OCI-LY7 (cell line): Measurements from ENCODE around the gene SOX9. TPM values are rescaled to one million over a fixed set of nuclear protein-coding genes. Genes with fewer than 3 reads are reported as not detected.

Experiments
- BruUV-seq: library from RNA; stranded (reverse); fragments of 400-500 nt; replicated peaks from 2 replicates; lab custom pipeline; 2021; lab: Mats Ljungman, UMichigan
- CTCF ChIA-PET: fragments of 300-600 bp; sonication (Branson Sonifier 250); formaldehyde crosslinking; loops from one replicate; lab custom pipeline; 2022; ENCODE audit warnings: antibody characterized with exemption; ENCODE audit not compliant: unreplicated experiment; lab: Charles Lee
- POLR2A ChIA-PET: fragments of 300-600 bp; sonication (Branson Sonifier 250); formaldehyde crosslinking; loops from one replicate; lab custom pipeline; 2022; ENCODE audit warnings: antibody characterized with exemption; lab: Charles Lee
- DNase-seq: peaks from one replicate; pipeline ENCODE4 v3.0.0-alpha.2; 2015; ENCODE audit warnings: low spot score
- H2AFZ ChIP-seq: fragments of 200-600 bp; sonication (generic), shearing (Covaris generic); 2 replicates; pipeline ENCODE4 v1.6.1; 2014; ENCODE audit warnings: mild to moderate bottlenecking, antibody characterized with exemption, low read length, moderate library complexity
- H3K27ac ChIP-seq: fragments of 200-600 bp; sonication (generic); 2 replicates; pipeline ENCODE4 v1.5.1; 2014; ENCODE audit warnings: mixed run types, low read depth, mild to moderate bottlenecking, moderate library complexity, low read length, inconsistent platforms; ENCODE audit not compliant: poor library complexity, severe bottlenecking
- H3K36me3 ChIP-seq: fragments of 200-600 bp; sonication (generic); 2 replicates; pipeline ENCODE4 v1.6.1; 2014; ENCODE audit warnings: mild to moderate bottlenecking, antibody characterized with exemption, low read length, moderate library complexity, mixed read lengths; ENCODE audit not compliant: insufficient read depth
- H3K4me1 ChIP-seq: fragments of 200-600 bp; sonication (generic); 2 replicates; pipeline ENCODE4 v1.5.1; 2014; ENCODE audit warnings: mild to moderate bottlenecking, low read length; ENCODE audit not compliant: insufficient read depth, poor library complexity, severe bottlenecking
- H3K4me2 ChIP-seq: fragments of 200-600 bp; sonication (generic); 2 replicates; pipeline ENCODE4 v1.6.1; 2014; ENCODE audit warnings: mild to moderate bottlenecking, low read length
- H3K4me3 ChIP-seq: fragments of 200-600 bp; sonication (generic); 2 replicates; pipeline ENCODE4 v1.5.1; 2014; ENCODE audit warnings: mild to moderate bottlenecking, low read depth, low read length; ENCODE audit not compliant: poor library complexity, severe bottlenecking
- H3K79me2 ChIP-seq: fragments of 200-600 bp; sonication (generic); 2 replicates; pipeline ENCODE4 v1.6.1; 2016; ENCODE audit warnings: low read depth, mild to moderate bottlenecking, low read length, moderate library complexity, mixed read lengths; ENCODE audit not compliant: insufficient read depth
- H3K9me2 ChIP-seq: fragments of 200-600 bp; sonication (generic); 2 replicates; pipeline ENCODE4 v1.6.1; 2016; ENCODE audit warnings: mild to moderate bottlenecking, low read length, mixed read lengths; ENCODE audit not compliant: insufficient read depth
- H3K9me3 ChIP-seq: fragments of 200-600 bp; sonication (generic); 2 replicates; pipeline ENCODE4 v1.6.1; 2014; ENCODE audit warnings: mild to moderate bottlenecking, mixed run types, low read length, mixed read lengths
- H4K20me1 ChIP-seq: fragments of 200-600 bp; sonication (generic); 2 replicates; pipeline ENCODE4 v1.6.1; 2014; ENCODE audit warnings: mild to moderate bottlenecking, antibody characterized with exemption, low read length, moderate library complexity, mixed read lengths; ENCODE audit not compliant: insufficient read depth
- CTCF ChIP-seq: fragments of 200-600 bp; sonication (generic); conservative IDR thresholded peaks from 2 replicates; pipeline ENCODE4 v1.5.1; 2014; ENCODE audit warnings: mild to moderate bottlenecking, antibody characterized with exemption, low read length, moderate library complexity, mixed read lengths
- EZH2phosphoT487 ChIP-seq: fragments of 200-600 bp; sonication (generic); IDR thresholded peaks from 2 replicates; pipeline ENCODE4 v1.6.1; 2018; ENCODE audit warnings: low read depth, borderline replicate concordance, mild to moderate bottlenecking, mixed run types, antibody characterized with exemption, low read length, moderate library complexity, mixed read lengths
- intact Hi-C: fragments of 100-400 bp; cut with micrococcal nuclease; formaldehyde crosslinking; loops from one replicate; pipeline ENCODE4 v1.10.0; 2022; ENCODE audit not compliant: unreplicated experiment
- total RNA-seq, 2 experiments: library from RNA; depleted of rRNA in 1 of 2; stranded (reverse); fragments of >200 nt in 1 of 2; shearing (Covaris generic) in 1 of 2; gene quantifications; 2 replicates each; pipeline ENCODE4 v1.2.3, GENCODE V29; 2014 to 2022

Gene SOX9
- total RNA-seq, 2 experiments from 2014 or later: not detected

GRCh38 chr17:72117535-72118334, 3.1 kb upstream of the SOX9 start:
- H3K9me2 ChIP-seq: no peaks in the 10 kb centered on the region
- H4K20me1 ChIP-seq: no peaks in the 10 kb centered on the region
- no TSS peak for BruUV-seq
- intact Hi-C loops: loop anchor here (5.0 to 10.0 kb wide), 3 partner anchors 427 to 1030 kb away; no protein-coding TSS in a partner anchor
- H3K4me1 ChIP-seq: no peaks in the 10 kb centered on the region
- no peaks in the 10 kb centered on the region for H3K36me3 ChIP-seq
- CTCF ChIA-PET: no interaction called here
- no peak overlapping the region for H2AFZ ChIP-seq
- H3K4me2 ChIP-seq: no peak overlapping the region
- POLR2A ChIA-PET: no interaction called here
- H3K4me3 ChIP-seq: no peak overlapping the region
- H3K9me3 ChIP-seq: no peaks in the 10 kb centered on the region
- TF ChIP-seq CTCF (no peak), EZH2phosphoT487 (no peak)
- no peak overlapping the region for H3K27ac ChIP-seq
- H3K79me2 ChIP-seq: no peaks in the 10 kb centered on the region
- no peak for DNase-seq

GRCh38 chr17:72118335-72119076, 2.3 kb upstream of the SOX9 start:
- Histone ChIP-seq H3K9me2 (no peaks in the 10 kb centered on the region), H4K20me1 (no peaks in the 10 kb centered on the region), H3K4me2 (no peak overlapping the region), H3K4me3 (no peak overlapping the region), H3K9me3 (no peaks in the 10 kb centered on the region), H2AFZ (no peak overlapping the region), H3K36me3 (no peaks in the 10 kb centered on the region), H3K4me1 (no peaks in the 10 kb centered on the region), H3K79me2 (no peaks in the 10 kb centered on the region), H3K27ac (no peak overlapping the region)
- peak; percentile 54 for DNase-seq
- no TSS peak for BruUV-seq
- ChIA-PET CTCF (no interaction called here), POLR2A (no interaction called here)
- intact Hi-C loops: loop anchor here (5.0 to 10.0 kb wide), 3 partner anchors 426 to 1031 kb away; no protein-coding TSS in a partner anchor
- no peak for TF ChIP-seq EZH2phosphoT487
- peak; percentile 100 for TF ChIP-seq CTCF
